OCI-LY7 (cell line): ENCODE measurements around the gene SLC7A7.

Source experiments
- CTCF ChIP-seq: fragments of 200-600 bp; sonication (generic); conservative IDR thresholded peaks from 2 replicates; pipeline ENCODE4 v1.5.1; 2014; ENCODE audit warnings: mild to moderate bottlenecking, antibody characterized with exemption, low read length, moderate library complexity, mixed read lengths
- EZH2phosphoT487 ChIP-seq: fragments of 200-600 bp; sonication (generic); IDR thresholded peaks from 2 replicates; pipeline ENCODE4 v1.6.1; 2018; ENCODE audit warnings: low read depth, borderline replicate concordance, mild to moderate bottlenecking, mixed run types, antibody characterized with exemption, low read length, moderate library complexity, mixed read lengths

- no peak for TF ChIP-seq CTCF
- TF ChIP-seq EZH2phosphoT487: no peak
Measured at GRCh38 chr14:22786685-22787084, 28.6 kb downstream of the SLC7A7 start.
